Measurements from ENCODE around the gene GSTCD.
"Not testable (repeated sequence)": the region's sequence is repeated elsewhere in the genome, so short reads cannot be mapped to it uniquely, and the experiment has no call there.

The GSTCD gene

DNA sequence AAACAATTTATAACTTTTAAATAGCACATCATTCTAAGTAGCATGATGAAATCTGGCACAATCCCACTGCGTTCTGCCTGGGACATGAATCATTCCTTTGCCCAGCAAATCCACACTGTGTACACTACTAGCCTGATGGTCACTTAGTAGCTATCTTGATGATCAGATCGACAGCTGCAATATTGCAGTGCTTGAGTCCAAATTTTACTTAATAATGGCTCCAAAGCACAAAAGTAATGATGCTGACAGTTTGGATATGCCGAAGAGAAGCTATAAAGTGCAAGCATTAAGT lies 100.1 kb downstream of the GSTCD start:
- DNase-seq, result peak; percentile 15

DNA sequence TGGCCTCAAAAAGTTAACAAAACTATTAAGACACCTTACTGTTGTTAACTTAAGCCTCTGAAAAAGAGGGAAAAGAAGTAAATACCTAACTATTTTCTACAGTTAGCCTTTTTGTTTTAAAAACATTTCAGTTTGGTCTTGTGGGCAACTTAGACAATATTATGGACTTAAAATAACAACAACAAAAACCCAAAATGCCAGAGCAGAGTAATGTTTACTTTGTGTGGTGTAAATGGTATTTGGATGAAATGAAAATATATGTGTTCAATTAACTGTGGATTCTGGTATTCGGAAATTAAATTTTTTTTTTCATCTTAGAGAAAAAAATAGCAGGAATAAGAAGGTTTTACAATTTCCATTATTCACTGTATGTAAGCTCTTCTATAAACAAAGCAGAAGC lies 107.1 kb downstream of the GSTCD start:
- no peak for DNase-seq

DNA sequence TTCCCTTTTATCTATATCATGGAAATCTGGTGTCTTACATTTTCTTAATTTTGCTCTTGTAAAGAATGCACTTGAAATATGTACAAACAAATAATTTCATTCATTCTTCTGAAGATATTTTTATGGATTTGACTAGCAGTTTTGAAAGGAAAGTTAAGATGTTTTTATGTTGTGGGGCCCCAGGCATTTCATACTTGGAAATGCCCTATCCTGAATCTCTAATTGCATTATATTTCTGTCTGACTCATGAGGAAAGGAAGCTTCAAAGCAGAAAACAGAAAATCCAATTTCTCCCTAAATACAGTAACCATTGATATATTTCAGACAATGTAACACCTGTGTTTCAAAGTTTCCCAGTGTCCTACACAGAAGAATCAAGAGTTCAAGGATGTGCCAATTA lies 113.5 kb downstream of the GSTCD start:
- no peak for DNase-seq

DNA sequence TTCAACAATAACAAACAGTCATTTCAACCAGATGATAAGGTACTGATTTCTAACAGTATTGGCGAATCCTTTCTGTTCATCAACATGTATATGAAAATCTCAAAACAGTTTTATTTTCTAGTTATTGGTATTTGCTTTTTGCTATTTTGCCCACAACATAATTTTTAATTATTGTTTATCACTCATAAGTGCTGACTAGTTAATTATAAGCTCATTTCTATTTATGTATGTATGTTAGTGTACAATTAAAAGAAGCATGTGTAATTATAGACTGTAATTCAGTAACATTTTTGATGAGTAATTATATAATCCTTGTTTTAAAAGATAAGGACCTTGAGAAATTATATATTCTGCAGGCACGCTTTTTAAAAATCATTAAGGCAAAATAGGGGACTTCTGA lies 119.5 kb downstream of the GSTCD start:
- no peak for DNase-seq

DNA sequence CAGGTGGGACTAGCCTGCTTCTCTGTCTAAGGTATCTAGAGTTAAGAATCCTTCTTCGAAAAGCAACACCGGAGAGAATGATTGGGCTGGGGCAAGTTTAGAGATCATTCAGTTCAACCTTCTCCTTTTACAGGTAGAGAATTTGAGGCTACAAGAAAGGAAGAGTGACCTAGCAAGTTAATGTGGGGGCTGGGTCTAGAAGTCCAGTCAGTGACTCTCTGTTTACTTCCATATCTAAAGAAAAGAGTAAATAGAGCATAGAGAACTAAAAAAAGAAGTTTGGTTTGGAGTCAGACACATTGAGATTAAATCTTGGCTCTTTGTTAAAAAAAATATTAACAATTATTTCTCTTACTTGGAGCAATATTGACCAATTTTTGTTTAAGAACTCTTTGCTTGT lies 122.6 kb downstream of the GSTCD start:
- no peak for DNase-seq

DNA sequence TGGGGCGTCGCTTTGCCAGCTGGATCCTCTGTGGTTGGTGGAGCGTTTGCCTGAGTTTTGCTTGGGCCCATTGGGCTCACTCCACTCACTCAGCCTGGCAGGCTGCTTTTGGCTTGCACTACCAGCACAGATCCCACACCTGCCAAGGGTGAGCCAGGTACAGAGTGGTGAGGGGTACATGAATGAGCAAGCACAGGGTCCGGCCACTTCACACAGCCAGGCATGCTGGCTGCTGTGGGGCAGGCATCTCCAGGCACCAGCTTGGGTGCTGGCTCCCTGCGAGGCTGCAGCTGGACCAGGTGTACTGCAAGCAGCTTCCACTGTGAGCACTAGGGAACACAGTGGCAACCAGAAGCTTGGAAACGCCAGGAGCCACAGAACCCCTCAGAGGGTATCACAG lies 126.6 kb downstream of the GSTCD start:
- DNase-seq, result no peak

DNA sequence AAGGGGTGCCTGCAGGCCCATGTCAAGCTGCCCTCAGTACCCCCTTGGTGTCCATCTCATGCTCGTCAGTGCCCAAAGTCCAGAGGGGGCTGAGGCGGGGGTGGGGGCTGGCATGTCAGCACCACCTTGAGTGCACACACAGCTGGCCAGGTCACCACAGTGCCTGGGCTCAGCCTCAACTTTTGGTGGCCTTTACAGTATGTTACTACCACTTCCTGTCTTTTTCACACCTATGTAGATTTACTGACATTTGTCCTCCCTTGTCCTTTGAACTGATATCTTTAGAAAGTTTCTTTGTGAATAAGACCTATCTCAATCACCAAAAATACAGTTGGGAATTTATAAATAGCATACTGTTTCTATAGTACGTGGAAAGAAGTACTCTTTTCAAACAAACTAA lies 128.0 kb downstream of the GSTCD start:
- DNase-seq, result no peak

DNA sequence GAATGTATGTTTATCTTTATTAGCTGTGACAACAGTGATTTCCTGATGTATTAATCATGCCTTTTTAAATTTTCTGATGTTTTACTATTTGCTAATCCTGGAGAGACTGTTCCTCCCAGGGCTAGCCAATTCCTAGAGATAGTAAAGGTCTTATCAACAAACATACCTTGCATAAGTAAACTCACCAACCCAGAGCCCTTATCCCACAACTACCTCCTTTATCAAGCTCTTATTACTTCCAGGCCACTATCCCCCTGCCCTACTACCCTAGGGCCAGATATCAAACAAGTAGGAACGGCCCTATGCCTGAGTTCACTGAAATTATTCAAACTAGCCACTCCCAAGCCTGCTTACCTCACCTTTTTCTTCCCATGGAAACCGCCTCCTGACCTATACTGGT lies 128.5 kb downstream of the GSTCD start:
- DNase-seq, result no peak

DNA sequence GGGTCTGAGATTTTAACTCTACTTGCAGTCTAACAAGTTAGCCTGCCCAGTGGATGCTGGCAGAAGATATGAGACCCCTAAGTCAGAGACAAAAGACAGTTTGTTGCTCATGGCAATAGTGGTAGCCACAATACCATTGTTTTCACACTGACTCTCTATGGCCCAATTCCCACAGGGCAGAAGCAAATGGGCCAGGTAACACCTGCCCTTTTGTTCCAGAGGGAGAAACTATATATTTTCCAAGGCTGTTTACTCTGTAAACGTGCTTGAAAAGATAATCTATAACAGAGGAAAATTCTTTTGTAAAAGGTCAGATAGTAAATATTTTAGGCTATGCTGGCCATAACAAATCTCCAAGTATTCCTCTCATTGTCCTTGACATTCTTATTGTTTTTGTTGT lies 129.5 kb downstream of the GSTCD start:
- DNase-seq, result no peak

DNA sequence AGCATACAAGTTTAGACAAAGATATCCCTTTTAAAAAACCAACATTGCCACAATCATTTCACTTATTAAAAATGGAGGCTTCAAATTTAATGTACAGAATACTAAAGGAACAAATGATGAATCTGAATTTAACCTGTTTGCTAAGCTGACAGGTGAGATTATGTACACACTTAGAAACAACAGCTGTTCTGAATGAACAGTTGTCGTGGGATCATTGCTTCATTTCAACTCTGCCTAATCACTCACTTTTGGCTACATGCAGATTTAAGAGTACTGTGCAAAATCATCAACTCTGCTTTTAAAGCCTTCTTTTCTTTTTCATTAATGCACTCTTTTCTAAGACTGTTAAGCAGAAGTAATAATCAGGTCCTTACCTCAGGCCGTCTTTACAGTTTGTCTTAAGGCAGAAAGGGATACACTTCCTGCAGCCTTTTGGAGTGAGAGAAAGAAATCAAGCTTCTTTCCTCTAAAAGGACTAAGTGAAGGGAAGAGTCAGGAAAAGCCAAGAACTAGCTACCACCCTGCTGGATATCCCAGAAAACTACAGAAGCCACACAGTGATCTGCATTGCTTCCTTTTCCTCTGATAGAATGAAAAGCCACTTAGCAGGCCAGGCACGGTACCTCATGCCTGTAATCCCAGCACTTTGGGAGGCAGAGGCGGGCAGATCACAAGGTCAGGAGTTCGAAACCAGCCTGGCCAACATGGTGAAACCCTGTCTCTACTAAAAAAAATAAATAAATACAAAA lies 132.0 kb downstream of the GSTCD start:
- DNase-seq, result no peak

DNA sequence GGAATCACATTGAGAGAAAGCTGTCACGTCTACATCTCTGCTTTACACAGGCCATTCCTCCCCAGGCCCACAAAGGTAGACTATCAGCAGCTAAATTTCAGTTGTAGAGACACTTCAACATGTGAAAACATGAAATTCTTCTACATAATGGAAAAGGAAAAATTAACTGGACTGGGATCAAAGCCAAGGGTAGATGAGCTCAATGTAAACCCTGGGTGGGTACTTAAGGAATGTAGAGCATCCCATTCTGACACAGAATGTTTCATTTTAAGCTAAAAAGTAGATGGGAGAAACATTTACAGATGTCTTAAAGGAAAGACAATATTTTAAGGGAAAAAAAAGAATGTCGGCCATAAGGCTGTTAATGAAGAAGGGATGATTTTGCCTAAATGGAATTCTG lies 135.4 kb downstream of the GSTCD start:
- no peak for DNase-seq

DNA sequence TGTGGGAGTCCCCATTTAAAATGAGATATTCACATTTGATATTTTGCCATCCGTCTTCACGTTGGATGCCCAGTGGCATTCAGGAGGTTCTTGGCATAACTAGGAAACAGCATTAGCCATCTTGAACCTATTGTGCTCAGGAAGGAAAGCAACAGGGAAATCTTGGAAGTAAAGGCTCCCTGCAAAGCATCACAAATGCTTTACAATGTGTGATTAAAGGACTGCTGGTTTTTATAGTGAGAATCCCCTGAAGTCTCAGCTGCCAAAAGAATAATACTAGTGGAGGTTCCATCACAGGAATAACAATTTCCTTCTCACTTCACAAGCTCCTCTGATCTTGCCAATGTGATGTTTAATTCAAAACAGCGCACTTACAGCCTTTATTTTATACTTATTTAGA lies 137.0 kb downstream of the GSTCD start:
- no peak for DNase-seq

DNA sequence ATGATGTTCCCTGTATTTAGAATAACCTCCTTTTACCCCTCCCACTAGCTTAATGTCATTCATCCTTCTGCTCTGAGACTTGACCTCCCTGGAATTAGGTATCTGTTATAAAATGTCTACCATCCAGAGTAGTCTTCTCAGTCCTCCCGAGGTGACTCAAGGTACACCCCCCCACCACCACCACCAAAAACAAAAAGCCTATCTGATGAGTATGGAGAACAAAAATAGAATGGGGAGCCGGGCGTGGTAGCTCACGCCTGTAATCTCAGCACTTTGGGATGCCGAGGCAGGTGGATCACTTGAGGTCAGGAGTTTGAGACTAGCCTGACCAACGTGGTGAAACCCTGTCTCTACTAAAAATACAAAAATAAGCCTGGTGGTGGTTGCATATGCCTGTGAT lies 139.8 kb downstream of the GSTCD start:
- not testable (repeated sequence) for DNase-seq

DNA sequence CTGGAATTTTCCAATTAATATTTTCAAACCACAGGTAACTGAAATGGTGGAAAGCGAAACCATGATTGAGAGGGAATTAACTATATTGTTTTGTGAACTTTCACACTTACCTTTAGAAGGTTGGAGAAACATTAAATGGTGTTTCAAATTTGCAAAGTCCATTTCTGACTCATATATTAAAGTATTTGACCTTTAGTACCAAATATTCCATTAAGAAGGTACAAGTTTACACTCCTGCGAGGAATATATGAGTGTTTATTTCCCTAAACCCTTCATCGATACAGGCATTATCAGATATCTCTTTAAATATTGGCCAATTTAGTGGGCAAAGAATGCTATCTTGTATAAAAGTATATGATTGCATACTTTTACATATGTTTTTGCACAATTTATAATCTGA lies 142.6 kb downstream of the GSTCD start:
- no peak for DNase-seq

DNA sequence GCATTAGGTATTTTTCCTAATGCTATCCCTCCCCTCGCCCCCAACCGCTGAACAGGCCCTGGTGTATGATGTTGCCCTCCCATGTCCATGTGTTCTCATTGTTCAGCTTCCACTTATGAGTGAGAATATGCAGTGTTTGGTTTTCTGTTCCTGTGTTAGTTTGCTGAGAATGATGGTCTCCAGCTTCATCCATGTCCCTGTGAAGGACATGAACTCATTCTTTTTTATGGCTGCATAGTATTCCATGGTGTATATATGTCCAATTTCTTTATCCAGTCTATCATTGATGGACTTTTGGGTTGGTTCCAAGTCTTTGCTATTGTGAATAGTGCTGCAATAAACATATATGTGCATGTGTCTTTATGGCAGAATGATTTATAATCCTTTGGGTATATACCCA lies 143.6 kb downstream of the GSTCD start:
- not testable (repeated sequence) for DNase-seq

DNA sequence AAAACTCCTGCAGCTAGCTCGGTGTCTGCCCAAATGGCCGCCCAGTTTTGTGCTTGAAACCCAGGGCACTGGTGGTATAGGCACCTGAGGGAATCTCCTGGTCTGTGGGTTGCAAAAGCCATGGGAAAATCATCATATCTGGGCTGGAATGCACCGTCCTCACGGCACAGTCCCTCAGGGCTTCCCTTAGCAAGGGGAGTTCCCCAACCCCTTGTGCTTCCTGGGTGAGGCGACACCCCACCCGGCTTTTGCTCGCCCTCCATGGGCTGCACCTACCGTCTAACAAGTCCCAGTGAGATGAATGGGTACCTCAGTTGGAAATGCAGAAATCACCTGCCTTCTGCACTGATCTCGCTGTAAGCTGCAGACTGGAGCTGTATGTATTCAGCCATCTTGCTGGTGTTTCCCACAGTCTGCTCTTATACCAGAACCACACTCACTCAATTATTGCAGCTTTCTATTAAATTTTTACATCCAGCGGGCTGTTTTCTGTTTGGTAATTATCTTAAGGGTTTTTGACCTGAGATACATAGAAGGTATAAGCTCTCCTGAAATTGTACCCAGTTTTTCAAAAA lies 150.0 kb downstream of the GSTCD start:
- no peak for DNase-seq

DNA sequence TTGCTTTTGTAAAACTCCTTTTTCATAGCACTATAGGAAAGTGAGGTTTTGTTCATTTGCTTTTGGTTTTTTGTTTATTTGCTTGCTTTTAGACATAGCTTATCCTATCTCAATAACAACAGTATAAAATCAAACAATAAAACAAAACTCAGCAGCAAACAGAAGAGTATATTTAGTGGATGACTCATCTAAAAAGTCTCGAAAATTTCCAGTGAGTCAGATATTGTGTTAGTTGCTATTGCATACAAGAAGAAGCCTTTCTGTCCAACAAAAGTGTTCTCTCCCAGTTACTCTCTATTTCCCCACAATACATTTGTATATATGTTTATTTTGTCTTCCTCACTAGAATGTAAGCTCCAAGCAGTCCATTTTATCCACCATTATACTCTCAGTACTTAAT lies 150.6 kb downstream of the GSTCD start:
- DNase-seq, result no peak

DNA sequence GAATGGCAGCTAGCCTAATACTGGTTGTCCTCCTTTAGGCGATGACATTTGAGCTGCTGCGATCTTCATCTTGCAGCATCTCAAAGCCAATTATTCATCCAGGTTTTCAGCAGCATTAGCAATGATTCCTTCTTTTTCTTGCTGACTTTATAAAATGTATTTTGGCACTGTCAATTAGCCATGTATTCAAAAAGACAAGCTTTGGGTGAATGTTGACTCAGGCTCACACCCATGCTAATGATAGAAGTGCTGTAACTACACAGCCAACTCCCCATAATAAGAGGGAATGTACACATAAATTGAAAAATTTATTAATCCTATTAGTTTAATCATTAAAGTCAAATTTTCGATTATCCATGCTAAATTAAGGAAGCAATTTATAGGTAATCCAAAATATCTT lies 162.4 kb downstream of the GSTCD start:
- DNase-seq, result no peak

DNA sequence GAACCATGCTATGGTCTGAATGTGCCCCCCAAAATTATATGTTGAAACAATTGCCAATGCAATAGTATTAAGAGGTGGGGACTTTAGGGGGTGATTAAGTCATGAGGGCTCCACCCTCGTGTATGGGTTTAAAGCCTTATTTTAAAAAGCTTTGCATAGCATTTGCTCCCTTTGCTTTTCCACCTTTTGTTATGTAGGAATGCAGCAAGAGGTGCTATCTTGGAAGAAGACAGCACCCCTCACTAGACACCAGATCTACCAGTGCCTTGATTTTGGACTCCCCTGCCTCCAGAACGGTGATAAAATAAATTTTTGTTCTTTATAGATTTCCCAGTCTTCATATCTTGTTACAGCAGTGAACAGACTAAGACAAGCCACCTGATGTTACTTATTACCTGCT lies 163.4 kb downstream of the GSTCD start:
- DNase-seq, result no peak

DNA sequence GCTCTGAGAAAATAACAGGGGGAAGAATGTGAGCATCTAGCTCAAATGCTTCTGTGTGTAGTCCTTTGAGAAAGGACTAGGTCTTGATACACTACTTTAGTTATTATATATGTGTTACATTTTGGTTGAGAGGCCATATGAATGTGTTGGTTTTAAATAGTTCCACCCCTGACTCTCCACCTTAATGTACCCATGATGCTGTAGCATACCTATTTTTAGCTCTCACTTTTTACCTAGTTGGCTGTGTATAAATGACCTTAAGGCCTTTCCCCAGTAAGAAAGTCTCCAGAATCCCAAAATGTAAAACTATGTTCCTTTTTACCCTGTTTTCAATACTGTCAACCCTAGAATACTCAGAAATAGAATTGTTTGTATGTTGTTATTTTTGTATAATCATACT lies 166.6 kb downstream of the GSTCD start:
- no peak for DNase-seq

DNA sequence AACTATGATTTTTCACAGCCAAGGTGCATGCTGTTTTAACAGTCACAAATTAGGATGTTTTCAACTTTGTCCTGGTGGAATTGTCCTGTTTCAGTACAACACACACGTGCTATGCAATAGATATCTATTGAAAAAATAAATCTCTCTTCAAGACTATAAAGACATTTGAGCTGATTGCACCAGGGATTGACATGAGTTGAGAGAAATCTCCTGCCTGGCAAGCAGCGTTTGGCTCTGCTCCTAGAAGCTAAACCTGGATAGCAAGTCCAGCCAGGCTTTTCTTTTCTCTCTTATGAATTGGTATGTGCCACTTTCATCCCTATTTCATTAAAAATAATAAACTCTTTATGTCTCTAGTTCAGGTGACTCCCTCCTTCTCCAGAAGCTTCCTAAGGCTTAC lies 170.1 kb downstream of the GSTCD start:
- no peak for DNase-seq

DNA sequence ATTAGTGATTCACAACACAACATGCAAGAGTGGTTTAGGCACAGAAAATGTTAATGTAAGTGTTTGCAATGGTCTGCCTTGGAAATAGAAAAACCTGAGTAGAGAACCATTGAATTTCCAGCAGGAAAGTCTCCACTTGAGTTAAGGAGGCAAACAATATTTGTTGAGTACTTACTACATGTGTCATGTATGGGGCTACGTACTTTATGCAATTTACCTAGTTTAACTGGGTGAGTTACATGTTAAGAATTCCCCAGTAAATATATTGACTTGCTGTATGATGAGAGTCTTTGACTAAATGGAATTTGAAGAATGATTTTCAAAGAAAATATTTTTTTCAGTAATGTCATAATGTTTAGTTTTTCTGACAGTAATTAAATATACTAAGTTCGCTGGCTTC lies 178.9 kb downstream of the GSTCD start:
- DNase-seq, result no peak

DNA sequence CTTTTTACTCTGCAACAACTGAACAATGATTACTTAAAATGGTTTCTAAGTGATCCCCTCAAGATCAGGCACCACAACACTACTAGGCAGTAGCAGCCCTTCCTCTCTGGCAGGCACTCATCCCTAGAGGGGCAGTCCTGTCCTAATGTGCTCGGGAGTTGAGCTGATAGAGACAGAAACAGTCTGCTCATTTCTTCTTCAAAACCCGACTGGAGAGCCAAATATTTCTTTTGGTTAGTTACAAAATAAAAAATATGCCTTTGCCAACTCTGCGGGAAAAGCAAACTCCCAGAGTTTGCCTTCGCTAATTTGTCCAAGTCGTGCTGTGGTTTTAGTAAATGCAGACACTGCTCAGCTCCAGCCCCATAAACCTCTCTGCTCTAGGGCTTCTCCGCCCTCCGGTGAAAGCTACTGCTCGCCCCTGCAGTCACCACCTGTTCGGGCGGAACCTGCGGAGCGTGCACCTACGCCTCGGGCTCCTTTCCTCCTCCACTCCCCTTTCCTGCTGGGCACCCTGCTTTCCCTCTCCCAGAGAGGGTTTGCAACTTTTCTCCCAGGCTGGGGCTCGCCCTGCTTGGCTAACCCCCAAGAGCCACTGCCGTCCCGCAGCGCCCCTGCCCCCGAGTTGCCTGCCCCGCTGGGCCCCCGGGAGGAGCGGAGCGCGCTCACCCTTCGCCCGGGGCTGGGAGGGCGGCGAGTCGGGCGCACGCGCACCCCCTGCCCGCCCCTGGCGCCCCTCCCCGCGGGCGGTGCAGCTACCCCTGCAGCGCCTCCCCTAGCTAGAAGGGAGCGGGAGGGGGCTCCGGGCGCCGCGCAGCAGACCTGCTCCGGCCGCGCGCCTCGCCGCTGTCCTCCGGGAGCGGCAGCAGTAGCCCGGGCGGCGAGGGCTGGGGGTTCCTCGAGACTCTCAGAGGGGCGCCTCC lies 186.3 kb downstream of the GSTCD start, which contains the start of gene NPNT:
NPNT (plus strand) TSS at position 812 of the 923 bp plus-strand sequence. CDS start 182 bp downstream, outside the sequence.
- DNase-seq, result peak; percentile 51
